ENCODE measurements around the gene HM13. TPM values are rescaled to one million over a fixed set of nuclear protein-coding genes. Genes with fewer than 3 reads are reported as not detected.
"Not testable (repeated sequence)": the region's sequence is repeated elsewhere in the genome, so short reads cannot be mapped to it uniquely, and the experiment has no call there.

HM13 gene
- total RNA-seq, 1 donor from 2014 or later = 37.9 TPM

DNA sequence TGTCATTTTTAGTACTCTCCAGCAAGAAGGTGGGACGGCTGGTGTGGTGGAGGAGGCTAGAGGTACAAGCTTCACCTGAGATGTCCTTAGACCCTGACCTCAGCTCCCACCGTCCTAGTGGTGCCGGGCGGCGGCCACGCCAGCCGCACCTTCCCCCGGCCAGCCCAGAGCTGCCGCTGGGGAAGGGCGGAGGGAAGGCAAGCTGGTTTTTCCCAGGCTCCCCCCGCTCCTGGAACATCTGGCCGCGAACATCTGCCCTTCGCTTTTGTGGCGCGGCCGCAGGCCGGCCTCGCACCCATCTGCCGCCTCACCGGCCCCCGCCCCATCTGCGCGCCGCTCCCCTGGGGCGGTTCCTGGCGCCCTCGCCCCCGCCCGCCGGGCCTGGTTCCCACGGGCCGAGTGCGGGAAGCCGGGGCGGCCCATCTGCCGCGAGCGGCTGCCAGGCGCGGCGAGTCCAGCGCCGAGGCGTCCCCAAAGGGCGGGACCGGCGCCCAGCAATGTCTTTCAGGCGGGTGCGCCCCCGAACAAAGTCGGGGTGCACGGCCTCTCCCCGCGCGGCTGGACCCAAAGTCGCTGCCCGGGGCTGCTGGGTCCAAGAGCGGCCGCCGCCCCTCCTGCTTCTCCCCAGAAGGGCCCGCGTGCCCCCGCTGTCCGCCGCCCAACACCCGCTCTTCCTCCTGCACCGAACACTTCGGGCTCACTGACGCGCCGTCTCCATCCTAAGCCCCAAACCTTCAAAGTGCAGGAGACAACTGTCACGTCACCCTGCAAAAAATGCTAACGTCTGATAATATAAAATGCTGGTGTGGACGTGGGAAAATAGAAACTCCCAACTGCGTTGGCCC, 73.5 kb downstream of the HM13 start:
- peak; percentile 48 to 62 for DNase-seq (ENCODE audit: low read depth in 2 of 2)

DNA sequence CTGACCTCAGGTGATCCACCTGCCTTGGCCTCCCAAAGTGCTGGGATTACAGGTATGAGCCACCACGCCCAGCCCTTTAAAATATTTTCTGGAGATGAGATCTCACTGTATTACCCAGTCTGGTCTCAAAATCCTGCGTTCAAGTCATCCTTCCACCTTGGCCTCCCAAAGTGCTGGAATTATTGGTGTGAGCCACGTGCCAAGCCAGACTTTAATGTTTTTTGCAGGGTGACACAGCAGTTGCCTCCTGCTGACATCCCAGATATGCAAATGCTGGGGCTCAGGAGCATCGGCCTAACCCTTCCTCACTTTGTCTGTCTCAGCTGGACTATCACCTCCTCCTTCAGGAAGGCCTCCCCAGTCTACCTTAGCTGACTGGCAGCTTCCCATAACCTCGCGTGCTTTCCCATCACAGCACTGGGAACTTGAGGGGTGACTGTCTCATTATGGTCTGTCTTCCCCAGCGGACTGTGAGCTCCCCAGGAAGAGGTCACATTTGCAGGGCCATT, 76.5 kb downstream of the HM13 start:
- no peak for DNase-seq (ENCODE audit: low read depth in 2 of 2)

DNA sequence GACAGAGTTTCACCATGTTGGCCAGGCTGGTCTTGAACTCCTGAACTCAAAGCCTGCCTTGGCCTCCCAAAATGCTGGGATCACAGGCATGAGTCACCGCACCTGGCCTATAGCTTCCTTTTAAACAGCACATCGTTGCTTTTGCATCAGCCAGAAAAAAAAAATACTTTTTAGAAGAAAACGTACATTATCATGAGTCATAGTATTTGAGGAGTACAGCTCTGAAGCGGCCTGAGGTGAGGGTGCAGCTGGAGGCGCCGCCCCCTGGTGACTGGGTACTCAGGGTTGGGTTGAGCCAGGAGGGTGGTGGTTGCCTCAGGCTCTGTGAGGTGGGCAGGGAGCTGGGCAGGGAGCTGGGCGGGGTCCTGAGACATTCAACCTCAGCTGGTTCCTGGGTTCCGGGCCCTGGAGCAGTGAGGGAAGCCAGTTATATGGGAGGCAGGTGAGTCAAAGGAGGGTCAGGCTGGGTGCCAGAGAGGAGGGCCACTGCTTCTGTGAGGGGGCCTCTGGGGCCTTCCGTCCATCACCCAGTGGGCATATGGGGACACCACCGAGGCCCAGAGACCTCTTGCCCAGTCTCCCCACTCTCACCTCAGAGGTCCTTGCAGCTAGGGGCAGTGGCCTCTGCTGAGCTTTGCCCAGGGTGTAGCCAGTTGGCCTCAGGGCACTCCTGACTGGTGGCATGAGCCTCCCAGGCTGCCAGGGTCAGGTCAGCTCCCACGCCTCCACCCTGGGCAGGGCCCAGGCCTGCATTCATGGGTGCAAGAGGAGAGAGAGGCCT, 79.2 kb downstream of the HM13 start:
- DNase-seq (ENCODE audit: low read depth in 2 of 2) = peak in 1 of 2 donors; percentile 58

GRCh38 chr20:31594002-31594557, 79.8 kb downstream of the HM13 start:
- no peak for DNase-seq (ENCODE audit: low read depth in 2 of 2)

DNA sequence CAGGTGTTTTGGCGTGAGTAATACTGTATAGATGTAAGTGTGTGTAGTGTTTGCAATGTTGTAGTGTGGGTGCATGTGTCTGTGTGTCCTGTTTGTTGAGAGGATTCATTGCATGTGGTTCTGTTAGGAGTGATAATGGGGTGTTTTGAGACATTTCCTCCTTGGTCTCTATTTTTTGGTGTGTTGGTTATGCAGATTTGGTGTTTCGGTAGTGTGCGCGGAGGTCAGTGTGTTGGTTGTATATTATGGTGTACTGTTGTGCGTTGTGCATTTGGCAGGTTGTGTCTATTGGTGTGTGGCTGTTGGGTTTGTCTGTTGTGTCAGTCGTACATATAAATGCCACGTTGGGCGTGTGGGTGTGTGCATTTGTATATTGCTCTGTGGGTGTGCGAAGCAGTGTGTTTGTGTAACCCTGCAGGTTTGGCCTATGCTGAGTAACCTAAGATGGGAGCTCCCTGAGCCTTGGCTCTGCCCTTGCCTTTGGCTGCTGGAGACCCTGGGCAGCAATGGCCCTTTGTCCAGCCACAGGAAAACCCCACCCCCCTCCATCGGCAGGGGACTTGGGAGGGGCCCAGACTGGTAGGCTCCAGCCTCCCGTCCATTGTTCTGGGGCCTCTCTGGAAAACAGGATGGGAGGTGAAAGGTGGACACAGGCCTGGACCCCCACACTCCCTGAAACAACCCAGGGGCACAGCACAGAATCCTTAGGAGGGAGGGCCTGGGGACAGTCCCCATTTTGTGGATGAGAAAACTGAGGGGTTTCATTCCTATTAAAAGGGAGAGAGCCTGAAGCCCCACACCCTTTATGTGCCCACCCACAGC, 80.5 kb downstream of the HM13 start:
- peak; percentile 30 to 88 for DNase-seq (ENCODE audit: low read depth in 2 of 2)

GRCh38 chr20:31595380-31595653, 81.1 kb downstream of the HM13 start:
- no peak for DNase-seq (ENCODE audit: low read depth in 2 of 2)

GRCh38 chr20:31595654-31596411, 81.6 kb downstream of the HM13 start:
- DNase-seq (ENCODE audit: low read depth in 2 of 2) = peak in 1 of 2 donors; percentile 56

DNA sequence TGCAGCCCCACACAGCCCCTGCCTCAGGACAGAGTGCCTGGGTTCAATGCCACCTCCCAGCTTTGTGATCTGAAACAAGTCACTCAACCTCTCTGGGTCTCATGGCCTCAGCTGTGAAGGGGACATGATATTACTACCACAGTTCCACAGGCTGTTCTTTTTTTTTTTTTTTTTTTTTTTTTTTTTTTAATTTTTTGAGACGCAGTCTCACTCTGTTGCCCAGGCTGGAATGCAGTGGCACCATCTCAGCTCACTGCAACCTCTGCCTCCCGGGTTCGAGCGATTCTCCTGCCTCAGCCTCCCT, 82.1 kb downstream of the HM13 start:
- not testable (repeated sequence) for DNase-seq (ENCODE audit: low read depth in 2 of 2)

DNA sequence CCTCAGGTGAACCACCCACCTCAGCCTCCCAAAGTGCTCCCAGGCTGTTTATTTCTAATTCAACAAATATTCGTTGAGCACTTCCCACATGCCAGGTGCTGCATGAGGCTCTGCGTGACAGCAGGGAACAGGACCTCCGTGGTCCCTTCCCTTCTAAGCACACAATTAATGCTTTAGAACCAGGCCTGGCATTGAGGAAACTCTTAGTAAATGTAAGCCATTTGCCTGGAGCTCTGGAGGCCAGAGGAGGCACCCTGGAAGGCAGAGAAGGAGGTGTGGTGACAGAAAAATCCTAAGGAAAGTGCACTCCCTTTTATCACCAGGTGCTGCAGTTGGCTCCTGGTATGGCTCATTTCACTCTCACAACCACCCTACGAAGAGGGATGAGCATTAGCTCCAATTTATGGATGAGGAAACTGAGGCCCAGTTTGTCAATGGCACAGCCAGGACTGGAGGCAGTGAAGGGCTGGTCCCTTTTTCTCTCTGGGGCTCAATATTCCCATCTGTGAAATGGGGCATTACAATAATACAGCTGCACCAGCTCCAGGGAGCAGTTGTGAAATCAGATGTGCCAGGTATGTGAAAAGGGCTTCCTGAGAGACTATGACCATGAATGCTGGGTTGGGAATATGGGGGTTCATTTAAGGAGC, 82.7 kb downstream of the HM13 start:
- no peak for DNase-seq (ENCODE audit: low read depth in 2 of 2)

DNA sequence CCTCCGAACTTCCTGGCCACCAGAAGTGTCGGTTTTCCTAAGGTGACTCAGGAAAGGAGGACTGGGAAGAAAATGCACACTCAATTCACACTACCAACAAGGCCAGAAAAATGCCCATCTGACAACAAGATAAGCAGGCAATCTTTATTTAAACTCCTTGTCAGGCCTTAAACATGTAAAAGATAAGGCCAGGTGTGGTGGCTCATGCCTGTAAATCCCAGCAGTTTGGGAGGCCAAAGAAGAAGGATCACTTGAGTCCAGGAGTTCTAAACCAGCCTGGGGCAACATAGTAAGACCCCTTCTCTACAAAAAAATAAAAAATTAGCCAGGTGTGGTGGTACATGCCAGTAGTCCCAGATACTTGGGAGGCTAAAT, 83.2 kb downstream of the HM13 start:
- no peak for DNase-seq (ENCODE audit: low read depth in 2 of 2)

DNA sequence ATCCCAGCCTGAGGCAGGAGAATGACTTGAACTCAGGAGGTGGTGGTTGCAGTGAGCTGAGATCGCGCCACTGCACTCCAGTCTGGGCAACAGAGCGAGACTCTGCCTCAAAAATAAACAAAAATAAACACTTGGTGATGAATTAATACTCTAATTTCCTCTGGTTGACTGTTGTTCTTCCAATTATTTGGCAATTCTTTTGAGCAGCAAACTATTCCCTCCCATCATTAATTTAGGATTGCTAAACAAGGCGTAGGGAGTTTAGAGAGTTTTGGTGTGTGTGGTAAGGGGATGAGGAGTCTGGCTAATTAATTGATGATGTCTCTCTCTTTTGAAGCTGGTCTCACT, 88.2 kb downstream of the HM13 start:
- no peak for DNase-seq (ENCODE audit: low read depth in 2 of 2)

DNA sequence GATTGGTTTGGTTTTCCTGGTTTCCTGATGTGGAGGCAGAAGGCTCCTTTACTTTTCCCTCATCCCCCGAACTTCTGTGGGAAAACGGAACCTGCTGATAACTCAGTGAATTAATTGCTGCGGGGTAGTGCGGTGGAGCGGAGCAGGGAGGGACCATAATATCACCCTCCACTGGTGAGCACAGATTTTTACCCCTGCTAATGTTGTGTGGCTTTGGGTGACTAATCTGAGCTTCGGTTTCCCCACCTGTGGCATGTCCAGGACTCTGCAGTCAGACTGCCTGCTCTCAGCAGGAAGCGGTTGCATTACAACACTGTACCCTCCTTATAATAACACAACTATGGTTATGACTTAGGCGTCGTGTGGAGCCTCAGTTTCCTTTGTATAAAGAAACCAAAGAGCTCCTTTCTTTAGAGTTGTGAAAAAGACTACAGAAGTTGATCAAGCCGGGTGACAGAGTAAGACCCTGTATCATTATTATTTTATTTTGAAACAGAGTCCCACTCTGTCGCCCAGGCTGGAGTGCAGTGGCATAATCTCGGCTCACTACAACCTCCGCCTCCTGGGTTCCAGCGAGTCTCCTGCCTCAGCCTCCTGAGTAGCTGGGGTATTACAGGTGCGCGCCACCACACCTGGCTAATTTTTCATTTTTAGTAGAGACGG, 88.7 kb downstream of the HM13 start:
- peak; percentile 74 to 77 for DNase-seq (ENCODE audit: low read depth in 2 of 2)

DNA sequence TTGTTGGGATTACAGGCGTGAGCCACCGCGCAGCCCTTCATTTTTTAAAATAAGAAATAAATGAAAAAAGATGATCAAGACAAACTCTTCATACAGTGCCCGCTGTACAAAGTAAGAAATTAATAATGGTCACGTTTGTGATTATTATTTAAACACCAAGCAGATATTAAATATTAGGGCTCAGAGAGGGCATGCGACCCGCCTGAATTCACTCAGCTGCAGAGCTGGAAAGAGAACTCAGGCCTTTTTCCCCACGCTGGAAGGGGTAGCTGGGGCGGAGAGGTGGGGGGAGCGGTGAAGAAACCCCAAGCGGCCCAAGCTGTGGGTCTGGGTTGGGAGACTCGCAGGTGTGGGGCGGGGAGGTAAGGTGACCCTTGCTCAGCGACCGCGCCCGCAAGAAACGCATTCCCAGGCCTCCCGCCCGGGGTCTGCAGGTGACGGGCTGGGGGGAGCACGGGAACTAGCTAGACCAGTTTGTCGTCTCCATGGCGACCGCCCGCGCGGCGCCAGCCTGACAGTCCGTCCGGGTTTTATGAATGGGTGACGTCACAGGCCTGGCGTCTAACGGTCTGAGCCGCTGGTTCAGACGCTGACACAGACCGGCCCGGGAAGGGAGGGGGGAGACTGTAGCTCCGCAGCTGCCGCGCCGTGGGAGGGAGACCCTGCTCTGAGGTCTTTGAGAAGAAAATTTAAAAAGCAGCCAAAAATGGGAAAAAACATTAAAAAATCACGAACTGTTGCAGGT, 89.8 kb downstream of the HM13 start:
- DNase-seq (ENCODE audit: low read depth in 2 of 2) = peak; percentile 98 to 100

- no peak for DNase-seq (ENCODE audit: low read depth in 2 of 2)
Measured at GRCh38 chr20:31604567-31605030, 90.4 kb downstream of the HM13 start.

- DNase-seq (ENCODE audit: low read depth in 2 of 2) = peak; percentile 97 to 99
Measured at GRCh38 chr20:31605031-31605901, 91.0 kb downstream of the HM13 start, which contains the start of gene ID1. TSS of gene ID1 (plus strand) at chr20:31605289. CDS start at chr20:31605388, 99 bp downstream.

DNA sequence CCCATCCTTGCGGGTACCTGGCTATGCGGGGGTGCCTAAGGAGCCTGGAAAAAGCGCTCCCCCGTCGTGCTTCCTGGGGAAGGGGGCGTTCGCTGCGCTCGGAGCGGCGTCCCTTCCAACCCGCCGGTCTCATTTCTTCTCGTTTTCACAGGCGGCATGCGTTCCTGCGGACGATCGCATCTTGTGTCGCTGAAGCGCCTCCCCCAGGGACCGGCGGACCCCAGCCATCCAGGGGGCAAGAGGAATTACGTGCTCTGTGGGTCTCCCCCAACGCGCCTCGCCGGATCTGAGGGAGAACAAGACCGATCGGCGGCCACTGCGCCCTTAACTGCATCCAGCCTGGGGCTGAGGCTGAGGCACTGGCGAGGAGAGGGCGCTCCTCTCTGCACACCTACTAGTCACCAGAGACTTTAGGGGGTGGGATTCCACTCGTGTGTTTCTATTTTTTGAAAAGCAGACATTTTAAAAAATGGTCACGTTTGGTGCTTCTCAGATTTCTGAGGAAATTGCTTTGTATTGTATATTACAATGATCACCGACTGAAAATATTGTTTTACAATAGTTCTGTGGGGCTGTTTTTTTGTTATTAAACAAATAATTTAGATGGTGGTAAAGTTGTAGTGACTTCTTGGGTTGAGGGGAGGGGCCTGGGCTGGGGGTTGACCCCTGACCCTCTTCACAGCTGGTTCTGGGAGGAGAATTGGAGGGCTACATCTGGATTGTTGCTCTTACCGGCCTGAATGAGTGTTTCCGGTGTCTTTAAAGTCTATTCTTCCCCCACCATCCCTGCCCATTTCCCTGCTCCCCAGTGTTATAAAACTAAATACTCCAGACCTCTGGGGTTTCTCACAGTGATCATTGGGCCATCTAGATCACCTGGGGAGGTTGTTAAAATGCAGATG, 91.9 kb downstream of the HM13 start:
- peak; percentile 41 to 48 for DNase-seq (ENCODE audit: low read depth in 2 of 2)
